GM18499 (cell line): Measurements from ENCODE around the gene CHI3L1.
"Not testable (repeated sequence)": the region's sequence is repeated elsewhere in the genome, so short reads cannot be mapped to it uniquely, and the experiment has no call there.

Experiments
- ATAC-seq: cut with Tn5 transposase; IDR thresholded peaks from one replicate; pipeline ENCODE4 v1.9.1; 2021; ENCODE audit warnings: moderate number of reproducible peaks; ENCODE audit not compliant: insufficient read depth, unreplicated experiment

Gene CHI3L1

DNA sequence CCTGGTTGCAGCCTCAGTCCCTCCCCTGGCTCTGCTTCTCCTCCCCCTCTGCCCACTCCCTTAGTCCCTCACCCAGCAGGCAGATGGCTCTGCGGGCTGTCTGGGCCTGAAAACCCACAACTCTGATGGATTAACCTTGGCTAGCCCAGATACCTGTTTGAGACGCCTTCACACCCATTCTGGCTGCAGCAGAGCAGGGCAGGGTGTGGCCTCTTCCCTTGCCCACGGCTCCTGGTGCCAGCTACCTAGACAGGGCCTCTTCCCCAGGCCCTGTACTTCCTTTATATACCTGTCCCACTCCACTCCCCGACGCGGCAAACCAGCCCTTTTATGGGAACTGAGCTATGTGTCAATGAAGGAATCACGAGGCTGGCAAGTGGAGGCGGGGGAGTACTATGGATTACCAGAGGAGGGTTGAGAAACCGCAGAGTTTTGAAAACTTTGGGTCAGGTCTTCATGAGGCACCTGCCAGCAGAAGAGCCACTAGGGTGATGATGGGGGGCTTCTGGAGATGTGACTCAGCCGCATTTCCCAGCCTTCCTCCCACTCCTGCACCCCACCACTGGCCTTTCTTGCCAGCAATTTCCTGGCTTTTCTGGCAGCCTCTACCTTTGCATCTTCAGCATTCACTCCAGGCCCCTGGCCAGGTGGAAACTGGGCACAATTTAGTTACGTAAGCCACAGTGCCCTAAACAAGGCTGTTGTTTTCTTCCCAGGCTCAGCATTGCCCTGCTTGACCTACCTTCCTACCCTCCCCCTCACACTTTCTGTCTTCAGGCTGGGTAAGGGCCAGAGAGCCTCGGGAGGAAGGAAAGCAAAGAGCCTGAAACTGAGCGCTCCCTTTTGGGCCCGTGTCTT, at the start of gene CHI3L1:
TSS of gene CHI3L1 (minus strand) at position 259 of the 858 bp plus-strand sequence. CDS start at position 178, 81 bp downstream.
- no peak for ATAC-seq

DNA sequence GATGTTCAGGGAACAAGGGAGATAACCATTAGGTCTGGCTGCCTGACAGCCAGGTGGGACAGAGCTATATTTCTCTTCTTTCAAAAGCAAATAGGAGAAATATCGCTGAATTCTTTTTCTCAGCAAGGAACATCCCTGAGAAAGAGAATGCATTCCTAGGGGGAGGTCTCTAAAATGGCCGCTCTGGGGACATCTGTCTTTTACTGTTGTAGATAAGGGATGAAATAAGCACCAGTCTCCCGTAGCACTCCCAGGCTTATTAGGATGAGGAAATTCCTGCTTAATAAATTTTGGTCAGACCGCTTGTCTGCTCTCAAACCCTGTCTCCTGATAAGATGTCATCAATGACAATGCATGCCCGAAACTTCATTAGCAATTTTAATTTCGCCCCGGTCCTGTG, 48.4 kb upstream of the CHI3L1 start:
- not testable (repeated sequence) for ATAC-seq

DNA sequence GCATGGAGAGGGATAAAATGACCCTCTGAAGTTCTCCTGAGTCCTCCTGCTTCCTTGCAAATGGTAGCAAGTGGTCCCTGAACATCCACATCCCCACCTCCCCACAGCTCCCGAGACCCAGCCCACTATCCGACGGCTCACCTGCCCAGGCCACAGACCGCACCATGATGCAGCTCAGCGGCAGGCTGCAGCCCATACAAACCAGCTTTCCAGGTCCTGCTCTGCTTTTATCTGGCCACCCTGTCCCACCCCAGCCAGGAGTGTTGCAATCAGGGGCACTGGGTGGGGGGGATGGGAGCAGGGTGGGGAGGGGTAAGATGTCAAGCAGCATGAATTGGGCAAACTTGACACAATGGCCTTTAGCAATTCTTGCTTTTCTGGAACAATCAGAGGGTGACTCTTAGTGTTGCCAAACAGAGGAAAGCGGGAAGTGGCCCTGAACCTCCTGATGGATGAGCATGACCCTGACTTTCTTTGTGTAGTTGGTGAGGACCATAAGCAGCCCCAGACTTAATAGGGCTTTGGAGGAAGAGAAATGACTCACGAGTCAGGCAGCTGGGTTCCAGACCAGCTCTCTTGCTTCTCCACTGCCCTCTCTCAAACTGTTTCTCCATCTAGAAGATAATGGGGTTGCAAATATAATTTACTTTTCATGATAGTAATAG, 43.1 kb upstream of the CHI3L1 start, which contains the start of gene CHIT1:
TSS of gene CHIT1 (minus strand) at position 203 of the 665 bp plus-strand sequence. CDS start at position 166, 37 bp downstream.
- ATAC-seq, result no peak

DNA sequence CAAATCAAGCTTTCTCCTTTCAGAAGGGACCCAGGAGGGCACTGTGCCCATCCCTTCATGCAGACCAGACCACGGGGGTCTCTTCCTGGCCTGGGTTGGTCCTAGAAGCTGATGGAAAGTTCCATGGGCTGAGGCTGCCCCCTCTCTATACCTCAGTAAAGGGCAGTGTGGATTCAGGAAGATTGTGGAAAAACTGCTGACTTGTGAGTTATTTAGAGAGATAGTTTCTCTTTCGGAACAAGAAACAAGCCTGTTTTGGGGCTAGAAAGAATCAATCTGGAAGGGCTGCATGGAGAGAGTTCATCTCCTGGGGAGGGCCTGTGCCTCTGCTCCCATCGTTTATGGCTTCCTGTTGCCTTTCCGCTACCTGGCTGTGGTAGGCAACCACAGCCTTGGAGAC, 42.2 kb upstream of the CHI3L1 start:
- ATAC-seq, result no peak

DNA sequence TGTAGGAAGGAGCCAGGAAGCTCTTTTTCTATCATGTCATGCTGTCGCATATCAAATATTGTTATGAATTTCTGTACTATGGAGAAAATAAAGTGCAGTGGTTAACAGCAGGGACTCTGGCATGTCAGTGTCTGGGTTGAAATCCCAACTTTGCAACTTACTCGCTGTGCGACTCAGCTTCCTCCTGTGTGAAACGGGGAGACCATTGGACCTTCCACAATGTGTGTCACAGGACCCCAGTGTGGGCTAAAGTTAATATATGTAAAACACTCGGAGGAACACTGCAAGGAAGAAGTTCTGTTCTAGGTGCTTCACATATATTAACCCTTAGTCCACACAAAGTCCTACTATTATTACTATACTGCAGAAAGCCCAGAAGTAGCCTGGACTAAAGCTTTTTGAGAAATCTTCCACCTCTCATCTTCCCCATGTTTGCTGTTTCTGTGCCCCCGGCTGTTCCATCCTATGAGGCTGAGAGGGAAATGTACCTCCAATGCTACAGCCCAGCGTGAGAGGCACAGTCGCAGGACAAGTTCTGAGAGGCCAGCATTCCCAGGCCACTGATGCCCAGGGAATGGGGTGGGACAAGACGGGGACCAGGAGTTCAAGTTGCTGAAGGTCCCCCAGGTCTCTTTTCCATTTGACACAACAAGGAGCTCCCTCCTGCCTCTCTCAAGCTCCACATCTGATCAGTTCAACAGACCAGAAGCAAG, 41.0 kb upstream of the CHI3L1 start:
- no peak for ATAC-seq

DNA sequence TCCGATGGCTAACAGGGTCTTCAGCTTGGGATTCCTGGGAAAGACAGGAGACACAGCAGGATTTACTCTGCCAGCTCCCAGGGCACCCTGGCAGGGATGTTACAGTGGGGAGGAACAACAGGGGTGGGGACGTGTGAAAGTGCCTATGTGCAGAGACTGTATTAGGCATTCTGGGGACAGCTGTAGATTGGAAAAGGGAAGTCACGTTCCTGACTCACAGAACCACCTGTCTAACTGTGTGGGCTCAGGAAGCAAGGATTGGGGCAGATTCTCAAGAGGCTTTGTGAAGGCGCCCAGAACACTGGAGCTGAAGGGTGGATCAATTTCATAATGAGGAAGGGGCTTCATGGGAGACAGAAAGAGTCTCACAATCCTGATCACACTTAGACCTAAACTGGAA, 38.6 kb upstream of the CHI3L1 start:
- ATAC-seq, result no peak

- no peak for ATAC-seq
Observed at GRCh38 chr1:203223012-203223775, 36.7 kb upstream of the CHI3L1 start.

GRCh38 chr1:203219934-203220333, 33.4 kb upstream of the CHI3L1 start:
- ATAC-seq, result no peak

GRCh38 chr1:203219171-203219570, 32.7 kb upstream of the CHI3L1 start:
- no peak for ATAC-seq

- ATAC-seq, result no peak
Observed at GRCh38 chr1:203217668-203218067, 31.2 kb upstream of the CHI3L1 start.

GRCh38 chr1:203217139-203217655, 30.7 kb upstream of the CHI3L1 start:
- ATAC-seq, result no peak

GRCh38 chr1:203216274-203217138, 30.0 kb upstream of the CHI3L1 start:
- ATAC-seq, result no peak

DNA sequence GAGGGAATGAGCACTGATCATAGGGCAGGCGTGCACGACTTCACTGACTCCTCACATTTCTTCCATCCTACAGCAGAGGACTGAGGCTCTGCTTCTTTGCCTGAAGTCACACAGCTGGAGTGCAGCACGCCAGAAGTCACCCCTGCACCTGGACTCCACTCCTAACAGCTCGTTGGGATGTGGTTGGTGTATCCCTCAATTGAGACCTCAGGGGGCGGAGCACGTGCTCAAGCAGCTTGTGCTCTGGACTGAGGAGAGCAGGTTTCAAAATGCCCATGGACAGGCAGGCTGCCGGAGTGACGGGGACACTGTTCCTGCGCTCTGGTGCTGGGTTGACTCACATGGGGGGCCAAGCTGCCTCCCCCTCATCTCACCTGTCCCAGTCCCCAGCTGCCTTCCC, 29.1 kb upstream of the CHI3L1 start:
- no peak for ATAC-seq

GRCh38 chr1:203214871-203215270, 28.4 kb upstream of the CHI3L1 start:
- ATAC-seq, result no peak

- ATAC-seq, result no peak
Observed at GRCh38 chr1:203213126-203213525, 26.6 kb upstream of the CHI3L1 start.

DNA sequence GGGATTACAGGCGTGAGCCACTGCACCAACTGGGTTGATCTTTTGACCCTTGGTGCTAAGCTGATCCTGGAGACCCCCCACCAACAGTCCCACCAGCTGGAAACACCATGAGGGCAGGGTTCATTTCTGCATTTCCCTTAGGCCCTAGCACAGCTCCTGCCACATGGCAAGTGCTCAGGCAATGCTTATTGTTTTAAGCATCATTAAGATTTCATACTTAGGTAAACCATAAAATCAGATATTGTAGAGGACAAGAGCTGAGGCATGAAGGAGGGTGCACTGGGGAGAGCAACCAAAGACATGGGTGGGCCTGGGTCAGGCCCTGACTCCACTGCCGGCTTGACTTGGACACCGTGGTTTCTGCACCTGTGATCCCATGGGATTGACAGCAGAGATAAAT, 25.3 kb upstream of the CHI3L1 start:
- no peak for ATAC-seq

GRCh38 chr1:203210988-203211387, 24.5 kb upstream of the CHI3L1 start:
- ATAC-seq, result no peak

DNA sequence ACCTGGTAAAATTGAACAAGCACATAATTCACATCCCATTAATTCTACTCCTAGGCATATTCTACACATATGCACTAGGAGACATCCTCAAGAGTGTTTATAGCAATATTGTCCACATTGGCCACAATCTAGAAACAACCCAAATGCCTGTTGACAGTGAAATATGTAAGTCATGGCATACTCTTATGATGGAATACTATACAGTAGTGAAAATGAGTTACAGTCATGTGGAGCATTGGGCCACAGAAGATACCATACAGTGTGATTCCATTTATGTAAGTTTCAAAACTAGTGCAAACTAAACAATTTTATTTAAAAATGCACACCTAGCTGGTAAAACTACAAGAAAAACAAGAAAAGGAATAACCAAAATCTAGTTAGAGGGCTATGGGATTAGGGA, 23.8 kb upstream of the CHI3L1 start:
- ATAC-seq, result no peak

DNA sequence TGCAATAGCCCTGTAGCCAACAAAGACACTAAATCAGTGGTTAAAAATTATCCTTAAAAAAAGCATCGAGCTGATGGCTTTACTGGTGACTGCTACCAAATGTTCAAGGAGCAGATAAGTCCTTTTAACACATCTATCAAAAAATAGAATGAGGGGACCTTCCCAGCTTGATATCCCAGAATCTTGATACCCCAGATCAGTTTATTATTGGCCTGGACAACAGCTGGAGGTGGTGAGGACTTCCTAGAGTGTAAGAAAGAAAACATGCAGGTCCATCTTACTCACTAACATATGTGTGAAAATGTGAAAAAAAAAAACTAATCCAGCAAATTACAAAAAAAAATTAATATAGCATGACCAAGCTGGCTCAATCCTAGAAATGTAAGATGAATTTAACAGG, 21.7 kb upstream of the CHI3L1 start:
- ATAC-seq, result no peak
